HG02623 (cell line): Measurements from ENCODE around the gene SDK1.

Source experiments
- ATAC-seq: cut with Tn5 transposase; IDR thresholded peaks from one replicate; pipeline ENCODE4 v1.9.1; 2021; ENCODE audit warnings: moderate library complexity; ENCODE audit not compliant: unreplicated experiment

The SDK1 gene

DNA sequence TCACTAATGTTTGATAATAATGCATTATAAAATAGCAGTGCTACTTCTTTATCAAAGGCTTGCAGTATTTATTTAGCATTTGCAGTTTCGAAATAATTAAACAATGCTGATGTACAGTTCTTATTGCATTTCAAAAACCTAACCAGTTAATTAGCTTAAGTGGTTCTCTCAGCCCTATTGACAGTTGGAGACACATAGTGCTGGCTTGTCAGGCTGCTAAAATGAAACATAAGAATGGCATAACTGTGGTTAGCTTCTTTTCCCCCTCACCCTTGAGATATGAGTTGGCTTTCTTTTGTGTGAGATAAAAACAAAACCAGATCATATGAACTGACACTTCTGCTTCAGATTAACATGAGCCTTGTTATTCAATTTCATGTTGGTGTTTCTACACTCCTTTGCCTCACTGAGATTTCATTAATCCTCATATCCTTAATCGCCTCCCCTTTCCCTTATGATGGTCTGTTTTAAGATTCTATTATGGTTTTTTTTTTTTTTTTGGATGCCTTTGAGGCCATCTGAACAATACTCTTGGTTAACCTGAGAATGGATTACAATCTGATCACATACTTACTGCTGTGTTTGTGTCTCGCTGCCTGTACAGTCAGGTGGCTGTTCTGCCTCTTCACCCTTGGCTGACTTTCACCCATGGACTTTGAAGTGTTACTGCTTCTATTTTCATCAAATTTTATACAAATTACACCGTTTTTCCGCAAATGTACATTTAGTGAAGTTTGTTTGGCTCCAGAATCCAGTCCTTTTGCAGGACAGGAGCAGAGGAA lies 108.0 kb downstream of the SDK1 start:
- ATAC-seq = no peak

GRCh38 chr7:3412871-3413270 lies 111.8 kb downstream of the SDK1 start:
- no peak for ATAC-seq

GRCh38 chr7:3415861-3416312 lies 114.8 kb downstream of the SDK1 start:
- no peak for ATAC-seq

DNA sequence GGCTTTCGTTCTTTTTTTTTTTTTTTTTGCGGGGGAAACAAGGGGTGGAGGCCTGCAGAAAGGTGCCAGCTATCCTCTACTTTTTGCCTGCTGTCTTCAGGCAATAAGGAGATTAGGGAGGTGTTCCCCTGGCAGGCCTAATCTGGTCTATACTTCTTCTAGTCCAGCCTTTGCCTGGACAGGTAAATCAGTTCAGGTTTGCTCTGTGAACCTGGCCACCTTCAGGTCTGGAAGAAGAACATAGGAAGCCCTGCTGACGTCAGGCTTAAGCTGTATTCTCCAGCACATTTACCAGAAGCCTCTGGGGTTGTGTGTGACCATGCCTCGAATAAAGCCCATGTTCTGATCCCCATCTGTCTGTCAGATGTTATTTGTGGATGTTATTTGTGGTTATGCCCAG lies 115.4 kb downstream of the SDK1 start:
- no peak for ATAC-seq

GRCh38 chr7:3425087-3425486 lies 124.0 kb downstream of the SDK1 start:
- no peak for ATAC-seq

GRCh38 chr7:3426064-3426463 lies 125.0 kb downstream of the SDK1 start:
- ATAC-seq = no peak

- ATAC-seq = no peak
Observed at GRCh38 chr7:3427957-3428356, 126.9 kb downstream of the SDK1 start.

DNA sequence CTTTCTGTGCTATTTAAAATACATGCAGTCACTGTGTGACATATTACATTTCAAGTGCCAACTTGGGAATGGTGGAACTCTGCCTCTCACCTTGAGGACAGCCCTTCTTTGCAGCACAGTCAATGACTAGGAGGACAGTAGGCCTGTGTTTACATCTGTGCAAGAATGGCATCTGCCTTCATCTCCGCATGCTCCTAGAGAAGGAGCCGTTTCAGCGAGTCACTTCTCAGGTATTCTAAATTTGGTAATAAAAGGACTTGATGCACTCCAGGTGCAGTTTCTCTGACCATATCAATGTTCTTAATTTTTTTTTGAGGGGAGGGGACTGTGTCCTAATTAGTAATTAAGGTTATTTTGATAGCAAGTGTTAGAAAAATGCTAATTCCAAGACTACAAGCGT lies 128.9 kb downstream of the SDK1 start:
- no peak for ATAC-seq

DNA sequence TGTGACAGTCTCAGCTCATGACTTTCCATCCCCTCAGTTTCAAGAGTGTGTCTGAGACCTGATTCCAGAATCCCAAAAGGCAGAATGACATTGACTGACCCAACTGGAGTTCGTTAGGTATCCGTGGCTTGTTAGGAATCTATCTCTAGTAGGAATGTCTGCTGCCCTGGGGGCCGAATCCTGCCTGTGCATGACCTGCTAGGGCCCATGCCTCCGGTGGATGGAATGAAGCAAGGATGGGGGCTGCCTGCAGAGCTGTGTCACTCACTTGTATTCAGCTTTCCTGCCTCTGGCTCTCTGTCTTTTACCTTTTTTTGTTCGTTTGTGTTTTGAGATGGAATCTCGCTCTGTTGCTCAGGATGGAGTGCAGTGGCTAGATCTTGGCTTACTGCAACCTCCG lies 129.5 kb downstream of the SDK1 start:
- ATAC-seq = no peak

DNA sequence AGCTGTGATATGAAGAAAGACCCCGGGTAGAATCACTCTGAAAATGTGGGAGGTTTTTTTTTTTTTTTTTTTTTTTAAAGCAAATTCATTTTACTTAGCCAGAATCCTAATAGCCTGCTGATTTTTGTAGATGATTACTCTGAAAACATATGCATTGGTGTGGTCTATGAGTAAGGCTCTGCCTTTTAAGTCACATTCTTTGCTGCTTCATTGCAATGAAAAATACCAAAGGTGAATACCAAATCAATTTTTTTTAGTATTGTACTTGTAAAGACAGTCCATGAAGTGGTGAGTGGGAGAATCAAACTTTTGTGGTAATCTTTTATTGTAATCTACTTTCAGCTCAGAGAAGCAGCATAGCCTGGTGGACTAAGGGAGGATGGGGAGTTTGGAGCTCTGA lies 130.3 kb downstream of the SDK1 start:
- no peak for ATAC-seq

DNA sequence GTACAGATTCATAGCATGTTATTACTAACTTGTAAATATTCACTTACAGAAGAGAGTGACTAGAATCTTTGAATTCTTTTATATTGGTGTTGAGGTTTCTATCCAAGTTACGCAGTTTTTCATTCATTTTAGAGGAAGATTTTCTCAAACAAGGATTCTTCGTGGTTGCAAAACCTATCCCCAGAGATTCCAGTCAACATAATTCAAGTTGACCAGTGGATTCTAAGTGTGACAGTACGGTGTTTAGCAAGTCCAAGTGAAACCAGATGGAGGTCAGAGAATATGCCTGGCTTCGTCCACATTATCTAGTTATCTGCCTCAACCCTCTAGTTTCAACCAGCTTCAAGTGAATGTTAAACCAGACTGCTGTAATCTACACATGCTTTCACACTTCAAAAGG lies 131.9 kb downstream of the SDK1 start:
- ATAC-seq = no peak

GRCh38 chr7:3434611-3435010 lies 133.6 kb downstream of the SDK1 start:
- no peak for ATAC-seq

DNA sequence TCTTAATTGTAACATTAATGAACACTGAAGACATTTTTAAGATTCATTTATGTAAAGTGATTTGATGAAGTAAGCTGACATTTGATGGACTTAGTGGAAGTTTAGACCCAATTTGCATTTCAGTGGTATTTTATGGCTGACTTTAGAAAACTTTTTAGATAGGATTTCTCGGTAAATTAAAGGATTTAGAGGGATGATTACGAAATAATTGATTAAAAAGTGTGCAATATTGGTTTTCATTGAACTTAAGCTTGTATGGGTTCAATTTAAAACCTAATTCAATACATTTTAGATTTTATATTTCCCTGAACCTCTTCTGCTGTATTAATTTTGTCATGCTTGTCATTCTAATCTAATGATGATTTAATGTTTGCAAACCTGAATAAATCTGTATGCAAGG lies 135.1 kb downstream of the SDK1 start:
- ATAC-seq = no peak

DNA sequence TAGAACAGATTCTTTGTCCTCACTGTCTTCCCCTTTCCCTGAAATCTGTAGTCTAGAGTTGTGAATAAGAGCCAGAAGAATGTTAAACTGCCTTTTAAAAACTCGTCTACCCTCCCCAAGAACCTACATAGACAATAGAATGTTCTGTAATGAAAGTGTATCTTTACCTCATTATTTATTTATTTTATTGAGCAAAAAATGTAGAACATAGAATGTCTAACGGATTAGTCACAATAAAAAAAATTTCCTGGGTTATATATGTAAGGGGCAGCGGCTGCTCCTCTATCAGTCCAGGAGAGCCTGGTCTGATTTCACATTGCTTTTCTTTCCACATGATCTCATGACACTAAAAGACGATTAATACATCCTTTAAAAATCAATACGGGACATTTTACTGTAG lies 135.7 kb downstream of the SDK1 start:
- ATAC-seq = no peak

DNA sequence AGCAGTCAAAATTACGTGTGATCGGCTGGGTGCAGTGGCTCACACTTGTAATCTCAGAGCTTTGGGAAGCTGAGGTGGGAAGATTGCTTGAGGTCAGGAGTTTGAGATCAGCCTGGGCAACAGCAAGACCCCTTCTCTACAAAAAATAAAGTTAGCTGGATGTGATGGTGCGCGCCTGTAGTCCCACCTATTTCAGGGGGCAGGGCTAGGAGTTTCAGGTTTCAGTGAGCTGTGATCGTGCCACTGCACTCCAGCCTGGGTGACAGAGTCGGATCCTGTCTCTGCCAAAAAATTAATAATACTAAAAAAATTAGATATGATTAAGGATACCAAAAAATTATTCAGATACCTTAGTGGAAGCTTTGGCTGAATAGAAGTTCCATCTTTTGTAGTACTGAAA lies 136.4 kb downstream of the SDK1 start:
- ATAC-seq = no peak

GRCh38 chr7:3438352-3438751 lies 137.3 kb downstream of the SDK1 start:
- no peak for ATAC-seq

- ATAC-seq = no peak
Observed at GRCh38 chr7:3439333-3440030, 138.4 kb downstream of the SDK1 start.

DNA sequence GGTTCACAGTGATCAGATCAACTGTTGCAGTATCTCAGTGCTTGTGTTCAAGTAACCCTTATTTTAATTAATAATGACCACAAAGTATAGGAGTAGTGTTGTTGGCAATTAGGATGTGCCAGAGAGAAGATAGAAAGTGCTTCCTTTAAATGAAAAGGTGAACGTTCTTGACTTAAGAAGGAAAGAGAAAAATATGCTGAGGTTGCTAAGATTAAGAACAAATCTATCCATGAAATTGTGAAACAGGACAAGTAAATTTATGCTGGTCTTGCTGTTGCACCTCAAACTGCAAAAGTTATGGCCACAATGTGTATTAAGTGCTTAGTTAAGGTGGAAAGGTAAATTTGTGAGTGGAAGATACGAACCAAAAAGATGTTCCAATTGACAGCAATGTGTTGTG lies 139.5 kb downstream of the SDK1 start:
- ATAC-seq = no peak

GRCh38 chr7:3443716-3444115 lies 142.7 kb downstream of the SDK1 start:
- no peak for ATAC-seq

GRCh38 chr7:3446786-3447185 lies 145.7 kb downstream of the SDK1 start:
- no peak for ATAC-seq

DNA sequence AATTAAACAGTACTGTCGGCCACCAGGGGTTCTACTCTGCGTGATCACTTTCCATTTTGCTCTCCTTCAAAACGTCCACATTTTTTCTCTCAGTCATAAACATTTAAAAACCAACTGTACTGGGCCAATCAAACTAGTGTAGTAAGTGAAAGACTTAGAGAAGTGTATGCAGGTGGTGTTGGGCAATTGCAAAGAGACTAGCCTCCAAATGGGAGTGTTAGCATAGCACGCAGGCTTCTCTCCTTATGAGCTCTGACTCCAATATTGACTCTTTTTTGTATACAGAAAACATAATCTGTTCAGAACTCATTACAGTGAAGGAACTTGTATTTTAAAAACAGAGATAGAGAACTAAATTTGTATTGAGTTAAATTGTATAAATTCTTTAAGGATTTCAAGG lies 150.6 kb downstream of the SDK1 start:
- no peak for ATAC-seq

DNA sequence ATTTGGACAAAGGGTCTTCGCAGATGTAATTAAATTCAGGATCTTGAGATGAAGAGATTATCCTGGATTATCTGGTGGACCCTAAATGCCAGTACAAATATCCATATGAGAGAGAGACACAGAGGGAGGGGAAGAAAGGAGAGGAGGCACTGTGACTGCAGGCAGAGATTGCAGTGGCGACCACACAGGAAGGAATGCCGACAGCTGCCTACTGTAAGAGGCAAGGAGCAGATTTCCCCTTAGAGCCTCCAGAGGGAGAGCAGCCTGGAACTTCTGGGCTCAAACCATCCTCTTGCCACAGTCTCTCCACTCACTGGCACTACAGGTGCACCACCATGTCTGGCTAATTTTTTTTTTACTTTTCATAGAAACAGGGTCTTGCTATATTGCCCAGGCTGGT lies 152.3 kb downstream of the SDK1 start:
- no peak for ATAC-seq
